Neural cell (in vitro differentiated cells): Measurements from ENCODE around the gene FOXP3.

Experiments
- EZH2 ChIP-seq: fragments of 200-600, 300-800 bp; shearing (Covaris generic), sonication (generic); IDR thresholded peaks from 2 replicates; pipeline ENCODE4 v1.6.1; 2014; ENCODE audit warnings: antibody characterized with exemption, low read length, borderline replicate concordance, mild to moderate bottlenecking; ENCODE audit not compliant: insufficient read depth, poor library complexity, severe bottlenecking
- RAD21 ChIP-seq: fragments of 450-650 bp; conservative IDR thresholded peaks from 2 replicates; pipeline ENCODE4 v1.6.1; 2014; ENCODE audit warnings: antibody characterized with exemption, mild to moderate bottlenecking, moderate library complexity
- TAF1 ChIP-seq: IDR thresholded peaks from 2 replicates; pipeline ENCODE4 v1.6.1; 2012; ENCODE audit warnings: low read depth
- TF ChIP-seq, protein P1 (sequence below): IDR thresholded peaks from 2 replicates; pipeline ENCODE4 v1.6.1; 2012; ENCODE audit warnings: borderline replicate concordance
- TF ChIP-seq, protein P2 (sequence below): fragments of 450-650 bp; IDR thresholded peaks from 2 replicates; pipeline ENCODE4 v1.5.1; 2014; ENCODE audit warnings: antibody characterized with exemption, mild to moderate bottlenecking, moderate library complexity; ENCODE audit not compliant: poor library complexity, severe bottlenecking

DNA sequence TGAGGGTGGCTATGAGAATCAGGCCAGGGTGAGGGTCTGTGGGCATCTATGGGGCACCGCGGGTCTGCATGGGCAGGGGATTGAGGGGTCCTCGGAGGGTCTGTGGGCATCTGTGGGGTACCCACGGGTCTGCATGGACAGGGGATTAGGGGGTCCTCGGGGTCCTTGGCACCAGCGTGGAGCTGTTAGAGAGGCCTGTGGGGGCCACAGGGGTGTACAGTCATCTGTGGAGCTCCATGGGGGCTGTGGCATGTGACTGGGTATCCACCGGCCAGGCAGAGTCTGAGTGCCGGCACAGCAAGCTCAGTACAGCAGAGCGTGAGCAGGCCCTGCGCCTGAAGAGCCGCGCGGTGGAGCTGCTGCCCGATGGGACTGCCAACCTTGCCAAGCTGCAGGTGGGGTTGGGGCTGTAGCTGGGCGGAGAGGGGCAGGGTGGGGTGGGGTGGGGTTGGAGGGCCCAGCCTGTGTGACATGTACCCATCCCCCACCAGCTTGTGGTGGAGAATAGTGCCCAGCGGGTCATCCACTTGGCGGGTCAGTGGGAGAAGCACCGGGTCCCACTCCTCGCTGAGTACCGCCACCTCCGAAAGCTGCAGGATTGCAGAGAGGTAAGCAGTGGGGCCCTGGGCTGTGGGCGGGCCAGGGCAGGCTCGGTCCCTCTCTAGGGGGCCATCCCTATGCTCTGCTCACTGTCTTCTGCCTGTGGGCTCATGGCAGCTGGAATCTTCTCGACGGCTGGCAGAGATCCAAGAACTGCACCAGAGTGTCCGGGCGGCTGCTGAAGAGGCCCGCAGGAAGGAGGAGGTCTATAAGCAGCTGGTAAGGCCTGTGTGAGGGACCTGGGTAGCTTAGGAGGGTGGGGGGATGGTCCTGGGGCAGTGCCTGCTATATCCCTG, 16.3 kb downstream of the FOXP3 start:
- TF ChIP-seq RAD21 (no peak), EZH2 (no peak), TAF1 (no peak)
- TF ChIP-seq, protein P1, sequence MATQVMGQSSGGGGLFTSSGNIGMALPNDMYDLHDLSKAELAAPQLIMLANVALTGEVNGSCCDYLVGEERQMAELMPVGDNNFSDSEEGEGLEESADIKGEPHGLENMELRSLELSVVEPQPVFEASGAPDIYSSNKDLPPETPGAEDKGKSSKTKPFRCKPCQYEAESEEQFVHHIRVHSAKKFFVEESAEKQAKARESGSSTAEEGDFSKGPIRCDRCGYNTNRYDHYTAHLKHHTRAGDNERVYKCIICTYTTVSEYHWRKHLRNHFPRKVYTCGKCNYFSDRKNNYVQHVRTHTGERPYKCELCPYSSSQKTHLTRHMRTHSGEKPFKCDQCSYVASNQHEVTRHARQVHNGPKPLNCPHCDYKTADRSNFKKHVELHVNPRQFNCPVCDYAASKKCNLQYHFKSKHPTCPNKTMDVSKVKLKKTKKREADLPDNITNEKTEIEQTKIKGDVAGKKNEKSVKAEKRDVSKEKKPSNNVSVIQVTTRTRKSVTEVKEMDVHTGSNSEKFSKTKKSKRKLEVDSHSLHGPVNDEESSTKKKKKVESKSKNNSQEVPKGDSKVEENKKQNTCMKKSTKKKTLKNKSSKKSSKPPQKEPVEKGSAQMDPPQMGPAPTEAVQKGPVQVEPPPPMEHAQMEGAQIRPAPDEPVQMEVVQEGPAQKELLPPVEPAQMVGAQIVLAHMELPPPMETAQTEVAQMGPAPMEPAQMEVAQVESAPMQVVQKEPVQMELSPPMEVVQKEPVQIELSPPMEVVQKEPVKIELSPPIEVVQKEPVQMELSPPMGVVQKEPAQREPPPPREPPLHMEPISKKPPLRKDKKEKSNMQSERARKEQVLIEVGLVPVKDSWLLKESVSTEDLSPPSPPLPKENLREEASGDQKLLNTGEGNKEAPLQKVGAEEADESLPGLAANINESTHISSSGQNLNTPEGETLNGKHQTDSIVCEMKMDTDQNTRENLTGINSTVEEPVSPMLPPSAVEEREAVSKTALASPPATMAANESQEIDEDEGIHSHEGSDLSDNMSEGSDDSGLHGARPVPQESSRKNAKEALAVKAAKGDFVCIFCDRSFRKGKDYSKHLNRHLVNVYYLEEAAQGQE = no peak
- TF ChIP-seq, protein P2, sequence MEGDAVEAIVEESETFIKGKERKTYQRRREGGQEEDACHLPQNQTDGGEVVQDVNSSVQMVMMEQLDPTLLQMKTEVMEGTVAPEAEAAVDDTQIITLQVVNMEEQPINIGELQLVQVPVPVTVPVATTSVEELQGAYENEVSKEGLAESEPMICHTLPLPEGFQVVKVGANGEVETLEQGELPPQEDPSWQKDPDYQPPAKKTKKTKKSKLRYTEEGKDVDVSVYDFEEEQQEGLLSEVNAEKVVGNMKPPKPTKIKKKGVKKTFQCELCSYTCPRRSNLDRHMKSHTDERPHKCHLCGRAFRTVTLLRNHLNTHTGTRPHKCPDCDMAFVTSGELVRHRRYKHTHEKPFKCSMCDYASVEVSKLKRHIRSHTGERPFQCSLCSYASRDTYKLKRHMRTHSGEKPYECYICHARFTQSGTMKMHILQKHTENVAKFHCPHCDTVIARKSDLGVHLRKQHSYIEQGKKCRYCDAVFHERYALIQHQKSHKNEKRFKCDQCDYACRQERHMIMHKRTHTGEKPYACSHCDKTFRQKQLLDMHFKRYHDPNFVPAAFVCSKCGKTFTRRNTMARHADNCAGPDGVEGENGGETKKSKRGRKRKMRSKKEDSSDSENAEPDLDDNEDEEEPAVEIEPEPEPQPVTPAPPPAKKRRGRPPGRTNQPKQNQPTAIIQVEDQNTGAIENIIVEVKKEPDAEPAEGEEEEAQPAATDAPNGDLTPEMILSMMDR = no peak
